Brain microvascular endothelial cell (primary cell): Measurements from ENCODE around the gene POU2AF1.

Source experiments
- DNase-seq: peaks from one replicate; pipeline ENCODE4 v3.0.0-alpha.2; 2020
- H3K27ac ChIP-seq: fragments of 250-450 bp; sonication (Bioruptor Pico); 2 replicates; pipeline ENCODE4 v1.5.1; 2020; ENCODE audit warnings: mild to moderate bottlenecking, moderate library complexity
- H3K27me3 ChIP-seq: fragments of 250-450 bp; sonication (Bioruptor Pico); replicated peaks from 2 replicates; pipeline ENCODE4 v1.5.1; 2020; ENCODE audit warnings: mild to moderate bottlenecking
- H3K36me3 ChIP-seq: fragments of 250-450 bp; sonication (Bioruptor Pico); replicated peaks from 2 replicates; pipeline ENCODE4 v1.5.1; 2020; ENCODE audit warnings: mild to moderate bottlenecking
- H3K4me3 ChIP-seq: 2 replicates; pipeline ENCODE4 v1.5.1; 2011; ENCODE audit warnings: low read depth, mild to moderate bottlenecking, control low read depth, low read length, moderate library complexity
- CTCF ChIP-seq: IDR thresholded peaks from 2 replicates; pipeline ENCODE4 v1.5.1; 2011; ENCODE audit warnings: low read depth, mild to moderate bottlenecking, moderate library complexity, low read length, control low read depth, inconsistent platforms; ENCODE audit errors: missing control alignments
- in situ Hi-C: cut with HindIII; loops from 2 replicates; pipeline ENCODE4 v1.10.0; 2017; ENCODE audit warnings: low sequenced_read_pairs, low pct_ligation_motif_present

The POU2AF1 gene

GRCh38 chr11:111350811-111351210 lies 28.3 kb downstream of the POU2AF1 start:
- no peaks in the 10 kb centered on the region for H3K27me3 ChIP-seq
- no peak overlapping the region for H3K27ac ChIP-seq
- DNase-seq, result no peak
- no peak for TF ChIP-seq CTCF
- in situ Hi-C loops, result no loop called here
- no peak overlapping the region for H3K4me3 ChIP-seq
- no peaks in the 10 kb centered on the region for H3K36me3 ChIP-seq

- in situ Hi-C loops, result no loop called here
- TF ChIP-seq CTCF, result no peak
- H3K4me3 ChIP-seq, result no peak overlapping the region
- no peaks in the 10 kb centered on the region for H3K36me3 ChIP-seq
- H3K27ac ChIP-seq, result no peak overlapping the region
- no peak for DNase-seq
- no peaks in the 10 kb centered on the region for H3K27me3 ChIP-seq
Observed at GRCh38 chr11:111349191-111349695, 29.8 kb downstream of the POU2AF1 start.

GRCh38 chr11:111348147-111348546 lies 30.9 kb downstream of the POU2AF1 start:
- in situ Hi-C loops, result no loop called here
- Histone ChIP-seq H3K4me3 (no peak overlapping the region), H3K36me3 (no peaks in the 10 kb centered on the region), H3K27ac (no peak overlapping the region), H3K27me3 (no peaks in the 10 kb centered on the region)
- no peak for DNase-seq
- TF ChIP-seq CTCF, result no peak

- no peak for DNase-seq
- H3K27me3 ChIP-seq, result no peaks in the 10 kb centered on the region
- no peak for TF ChIP-seq CTCF
- no peak overlapping the region for H3K27ac ChIP-seq
- in situ Hi-C loops, result no loop called here
- no peak overlapping the region for H3K4me3 ChIP-seq
- no peaks in the 10 kb centered on the region for H3K36me3 ChIP-seq
Observed at GRCh38 chr11:111347723-111348115, 31.4 kb downstream of the POU2AF1 start.

GRCh38 chr11:111347002-111347722 lies 31.9 kb downstream of the POU2AF1 start:
- no peak for TF ChIP-seq CTCF

GRCh38 chr11:111344032-111344431 lies 35.0 kb downstream of the POU2AF1 start:
- H3K4me3 ChIP-seq, result no peak overlapping the region
- no peaks in the 10 kb centered on the region for H3K27me3 ChIP-seq
- in situ Hi-C loops, result no loop called here
- TF ChIP-seq CTCF, result no peak
- no peaks in the 10 kb centered on the region for H3K36me3 ChIP-seq
- no peak overlapping the region for H3K27ac ChIP-seq
- no peak for DNase-seq

More at GRCh38 chr11:111347002-111347722, 31.9 kb downstream of the POU2AF1 start:
- Histone ChIP-seq H3K27me3 (no peaks in the 10 kb centered on the region), H3K4me3 (no peak overlapping the region), H3K27ac (no peak overlapping the region), H3K36me3 (no peaks in the 10 kb centered on the region)
- no peak for DNase-seq
- in situ Hi-C loops, result no loop called here
